Nephron (organoid): ENCODE results near the gene ASS1.

ENCODE experiments used
- H3K27ac Mint-ChIP-seq, 3 experiments: 2 replicates each; pipeline ENCODE4 v1.8.0; 2020; ENCODE audit warnings: mixed read lengths in 3 of 3, mild to moderate bottlenecking in 2 of 3, moderate library complexity in 1 of 3
- H3K27me3 Mint-ChIP-seq: 2 replicates; pipeline ENCODE4 v1.8.0; 2021; ENCODE audit warnings: low read depth, mild to moderate bottlenecking, moderate library complexity, mixed read lengths
- H3K36me3 Mint-ChIP-seq: 2 replicates; pipeline ENCODE4 v1.8.0; 2020; ENCODE audit warnings: low read depth, mixed read lengths
- H3K4me1 Mint-ChIP-seq: 2 replicates; pipeline ENCODE4 v1.8.0; 2020; ENCODE audit warnings: mixed read lengths
- H3K4me3 Mint-ChIP-seq, 3 experiments: 2 replicates each; pipeline ENCODE4 v1.8.0; 2020; ENCODE audit warnings: mild to moderate bottlenecking in 3 of 3, mixed read lengths in 3 of 3, moderate library complexity in 2 of 3
- H3K9me3 Mint-ChIP-seq: 2 replicates; pipeline ENCODE4 v1.8.0; 2020; ENCODE audit warnings: mixed read lengths
- CTCF ChIP-seq, 3 experiments: fragments of 200-600 bp; sonication (generic); IDR thresholded peaks; one replicate each; pipeline ENCODE4 v1.5.0; 2021; ENCODE audit warnings: antibody characterized with exemption in 3 of 3; ENCODE audit not compliant: unreplicated experiment in 3 of 3

ASS1 gene

GRCh38 chr9:130549093-130549735, 104.5 kb downstream of the ASS1 start:
- Mint-ChIP-seq H3K4me3 (no peak overlapping the region), H3K36me3 (no peaks in the 10 kb centered on the region), H3K9me3 (peaks cover 2% of the 10 kb centered on the region), H3K4me1 (no peaks in the 10 kb centered on the region), H3K27me3 (peaks cover 39% of the 10 kb centered on the region), H3K27ac (no peak overlapping the region)
- TF ChIP-seq CTCF (IDR thresholded peaks at IDR 0.05; ENCODE audit: unreplicated experiment in 3 of 3): no peak
